ENCODE measurements around the gene PIAS1.

PIAS1 gene

DNA sequence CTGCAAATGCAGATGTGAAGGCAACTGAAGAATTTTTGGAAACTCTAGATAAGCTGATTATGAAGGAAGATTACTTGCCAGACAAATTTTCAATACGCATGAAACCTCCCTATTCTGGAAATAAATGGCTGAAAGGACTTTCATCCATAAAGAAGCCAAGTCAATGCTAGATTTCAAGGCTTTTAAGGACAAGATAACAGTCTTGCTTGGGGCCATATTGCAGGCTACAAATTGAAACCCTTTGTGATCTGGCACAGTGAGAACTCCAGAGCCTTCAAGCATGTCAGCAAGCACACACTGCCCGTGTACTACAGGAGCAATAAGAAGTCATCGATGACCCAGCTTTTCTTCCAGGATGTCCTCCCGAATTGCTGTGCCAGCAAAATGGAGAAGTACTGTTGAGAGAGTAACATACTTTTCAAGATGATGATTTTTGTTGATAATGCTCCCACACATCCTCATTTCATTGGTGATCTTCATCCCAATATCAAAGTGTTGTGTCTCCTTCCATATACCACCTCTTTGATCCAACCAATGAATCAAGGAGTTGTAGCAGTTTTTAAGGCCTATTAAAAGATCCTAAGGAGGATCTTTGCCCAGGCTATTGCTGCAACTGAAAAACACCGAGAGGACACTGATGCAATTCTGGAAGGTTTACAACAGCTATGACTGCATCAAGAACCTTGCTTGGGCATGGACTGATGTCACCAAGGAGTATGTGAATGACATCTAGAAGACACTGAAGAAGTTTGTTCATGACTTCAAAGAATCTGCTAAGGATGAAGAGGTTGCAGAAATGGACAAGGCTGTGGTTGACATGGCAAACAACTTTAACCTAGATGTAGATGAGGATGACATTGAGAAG lies 130.7 kb downstream of the PIAS1 start:
- TF ChIP-seq ZBTB7A (IDR thresholded peaks at IDR 0.05; ENCODE audit: low read depth): no peak
- TF ChIP-seq, protein P1, sequence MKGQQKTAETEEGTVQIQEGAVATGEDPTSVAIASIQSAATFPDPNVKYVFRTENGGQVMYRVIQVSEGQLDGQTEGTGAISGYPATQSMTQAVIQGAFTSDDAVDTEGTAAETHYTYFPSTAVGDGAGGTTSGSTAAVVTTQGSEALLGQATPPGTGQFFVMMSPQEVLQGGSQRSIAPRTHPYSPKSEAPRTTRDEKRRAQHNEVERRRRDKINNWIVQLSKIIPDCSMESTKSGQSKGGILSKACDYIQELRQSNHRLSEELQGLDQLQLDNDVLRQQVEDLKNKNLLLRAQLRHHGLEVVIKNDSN (IDR thresholded peaks at IDR 0.05): no peak
- no peak for TF ChIP-seq TAF1 (IDR thresholded peaks at IDR 0.05; ENCODE audit: low read depth)
- no peak for TF ChIP-seq CEBPB (IDR thresholded peaks at IDR 0.05)
- TF ChIP-seq CREB1 (IDR thresholded peaks at IDR 0.05; ENCODE audit: low read depth): no peak
- TF ChIP-seq EGR1 (IDR thresholded peaks at IDR 0.05): no peak
- TF ChIP-seq, protein P2, sequence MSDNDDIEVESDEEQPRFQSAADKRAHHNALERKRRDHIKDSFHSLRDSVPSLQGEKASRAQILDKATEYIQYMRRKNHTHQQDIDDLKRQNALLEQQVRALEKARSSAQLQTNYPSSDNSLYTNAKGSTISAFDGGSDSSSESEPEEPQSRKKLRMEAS (IDR thresholded peaks at IDR 0.05): no peak
- TF ChIP-seq EP300 (IDR thresholded peaks at IDR 0.05; ENCODE audit: borderline replicate concordance): no peak
- no peak for TF ChIP-seq RAD21 (IDR thresholded peaks at IDR 0.05; ENCODE audit: low read depth)
- TF ChIP-seq TEAD4 (IDR thresholded peaks at IDR 0.05): no peak
- TF ChIP-seq TCF12 (IDR thresholded peaks at IDR 0.05; ENCODE audit: low read depth): no peak
- no peak for TF ChIP-seq FOXM1 (IDR thresholded peaks at IDR 0.05; ENCODE audit: borderline replicate concordance, low read depth)
- TF ChIP-seq, protein P3, sequence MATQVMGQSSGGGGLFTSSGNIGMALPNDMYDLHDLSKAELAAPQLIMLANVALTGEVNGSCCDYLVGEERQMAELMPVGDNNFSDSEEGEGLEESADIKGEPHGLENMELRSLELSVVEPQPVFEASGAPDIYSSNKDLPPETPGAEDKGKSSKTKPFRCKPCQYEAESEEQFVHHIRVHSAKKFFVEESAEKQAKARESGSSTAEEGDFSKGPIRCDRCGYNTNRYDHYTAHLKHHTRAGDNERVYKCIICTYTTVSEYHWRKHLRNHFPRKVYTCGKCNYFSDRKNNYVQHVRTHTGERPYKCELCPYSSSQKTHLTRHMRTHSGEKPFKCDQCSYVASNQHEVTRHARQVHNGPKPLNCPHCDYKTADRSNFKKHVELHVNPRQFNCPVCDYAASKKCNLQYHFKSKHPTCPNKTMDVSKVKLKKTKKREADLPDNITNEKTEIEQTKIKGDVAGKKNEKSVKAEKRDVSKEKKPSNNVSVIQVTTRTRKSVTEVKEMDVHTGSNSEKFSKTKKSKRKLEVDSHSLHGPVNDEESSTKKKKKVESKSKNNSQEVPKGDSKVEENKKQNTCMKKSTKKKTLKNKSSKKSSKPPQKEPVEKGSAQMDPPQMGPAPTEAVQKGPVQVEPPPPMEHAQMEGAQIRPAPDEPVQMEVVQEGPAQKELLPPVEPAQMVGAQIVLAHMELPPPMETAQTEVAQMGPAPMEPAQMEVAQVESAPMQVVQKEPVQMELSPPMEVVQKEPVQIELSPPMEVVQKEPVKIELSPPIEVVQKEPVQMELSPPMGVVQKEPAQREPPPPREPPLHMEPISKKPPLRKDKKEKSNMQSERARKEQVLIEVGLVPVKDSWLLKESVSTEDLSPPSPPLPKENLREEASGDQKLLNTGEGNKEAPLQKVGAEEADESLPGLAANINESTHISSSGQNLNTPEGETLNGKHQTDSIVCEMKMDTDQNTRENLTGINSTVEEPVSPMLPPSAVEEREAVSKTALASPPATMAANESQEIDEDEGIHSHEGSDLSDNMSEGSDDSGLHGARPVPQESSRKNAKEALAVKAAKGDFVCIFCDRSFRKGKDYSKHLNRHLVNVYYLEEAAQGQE (IDR thresholded peaks at IDR 0.05; ENCODE audit: low read depth): no peak
- TF ChIP-seq YY1 (IDR thresholded peaks at IDR 0.05; ENCODE audit: low read depth): no peak
- TF ChIP-seq NFIC (IDR thresholded peaks at IDR 0.05): no peak

DNA sequence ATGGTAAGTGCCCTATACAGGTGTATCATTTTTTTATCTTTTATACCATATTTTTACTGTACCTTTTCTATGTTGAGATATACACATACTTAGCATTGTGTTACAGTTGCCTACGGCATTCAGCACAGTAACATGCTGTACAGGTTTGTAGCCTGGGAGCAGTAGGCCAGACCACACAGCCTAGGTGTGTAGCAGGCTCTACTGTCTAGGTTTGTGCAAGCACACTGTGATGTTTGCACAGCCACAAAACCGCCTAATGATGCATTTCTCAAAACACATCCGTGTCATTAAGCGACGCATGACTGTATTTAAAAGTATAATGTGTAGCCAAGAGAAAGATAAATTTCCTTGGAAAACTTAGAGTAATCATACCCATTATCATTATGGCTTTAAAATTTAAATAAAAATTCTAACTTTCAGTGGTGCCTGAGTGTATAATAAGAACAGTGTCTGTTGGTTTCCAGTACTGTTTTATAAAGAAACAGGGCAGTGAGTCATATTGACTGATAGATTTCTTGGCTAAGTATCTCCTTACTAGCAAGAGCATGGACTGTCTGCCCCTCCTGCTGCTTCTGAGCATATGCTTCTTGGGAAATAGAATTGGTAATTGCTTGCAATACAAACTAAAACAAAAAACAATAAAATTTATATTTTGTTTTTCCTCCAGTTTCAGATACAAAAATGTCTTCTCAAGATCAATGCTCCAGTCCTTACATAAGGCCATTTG lies 132.7 kb downstream of the PIAS1 start:
- TF ChIP-seq, protein P3 (IDR thresholded peaks at IDR 0.05; ENCODE audit: low read depth): no peak
- TF ChIP-seq, protein P2 (IDR thresholded peaks at IDR 0.05): no peak
- TF ChIP-seq TAF1 (IDR thresholded peaks at IDR 0.05; ENCODE audit: low read depth): no peak
- TF ChIP-seq TEAD4 (IDR thresholded peaks at IDR 0.05): no peak
- no peak for TF ChIP-seq YY1 (IDR thresholded peaks at IDR 0.05; ENCODE audit: low read depth)
- no peak for TF ChIP-seq EP300 (IDR thresholded peaks at IDR 0.05; ENCODE audit: borderline replicate concordance)
- no peak for TF ChIP-seq FOXM1 (IDR thresholded peaks at IDR 0.05; ENCODE audit: borderline replicate concordance, low read depth)
- no peak for TF ChIP-seq RAD21 (IDR thresholded peaks at IDR 0.05; ENCODE audit: low read depth)
- no peak for TF ChIP-seq ZBTB7A (IDR thresholded peaks at IDR 0.05; ENCODE audit: low read depth)
- no peak for TF ChIP-seq NFIC (IDR thresholded peaks at IDR 0.05)
- no peak for TF ChIP-seq CREB1 (IDR thresholded peaks at IDR 0.05; ENCODE audit: low read depth)
- TF ChIP-seq TCF12 (IDR thresholded peaks at IDR 0.05; ENCODE audit: low read depth): no peak
- no peak for TF ChIP-seq CEBPB (IDR thresholded peaks at IDR 0.05)
- no peak for TF ChIP-seq EGR1 (IDR thresholded peaks at IDR 0.05)
- TF ChIP-seq, protein P1 (IDR thresholded peaks at IDR 0.05): no peak

DNA sequence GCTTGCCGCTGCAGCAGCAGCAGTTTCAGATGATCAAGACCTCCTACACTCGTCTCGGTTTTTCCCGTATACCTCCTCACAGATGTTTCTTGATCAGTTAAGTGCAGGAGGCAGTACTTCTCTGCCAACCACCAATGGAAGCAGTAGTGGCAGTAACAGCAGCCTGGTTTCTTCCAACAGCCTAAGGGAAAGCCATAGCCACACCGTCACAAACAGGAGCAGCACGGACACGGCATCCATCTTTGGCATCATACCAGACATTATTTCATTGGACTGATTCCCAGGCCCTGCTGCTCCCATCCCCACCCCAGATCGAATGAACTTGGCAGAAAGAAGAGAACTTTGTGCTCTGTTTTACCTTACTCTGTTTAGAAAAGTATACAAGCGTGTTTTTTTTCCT lies 133.4 kb downstream of the PIAS1 start:
- TF ChIP-seq EGR1 (IDR thresholded peaks at IDR 0.05) (no peak), EP300 (IDR thresholded peaks at IDR 0.05; ENCODE audit: borderline replicate concordance) (no peak), FOXM1 (IDR thresholded peaks at IDR 0.05; ENCODE audit: borderline replicate concordance, low read depth) (no peak), TAF1 (IDR thresholded peaks at IDR 0.05; ENCODE audit: low read depth) (no peak), RAD21 (IDR thresholded peaks at IDR 0.05; ENCODE audit: low read depth) (no peak), YY1 (IDR thresholded peaks at IDR 0.05; ENCODE audit: low read depth) (peak; percentile 64), ZBTB7A (IDR thresholded peaks at IDR 0.05; ENCODE audit: low read depth) (no peak), CREB1 (IDR thresholded peaks at IDR 0.05; ENCODE audit: low read depth) (no peak), NFIC (IDR thresholded peaks at IDR 0.05) (peak; percentile 80), CEBPB (IDR thresholded peaks at IDR 0.05) (no peak)
- TF ChIP-seq, protein P1 (IDR thresholded peaks at IDR 0.05): no peak
- TF ChIP-seq, protein P2 (IDR thresholded peaks at IDR 0.05): no peak

DNA sequence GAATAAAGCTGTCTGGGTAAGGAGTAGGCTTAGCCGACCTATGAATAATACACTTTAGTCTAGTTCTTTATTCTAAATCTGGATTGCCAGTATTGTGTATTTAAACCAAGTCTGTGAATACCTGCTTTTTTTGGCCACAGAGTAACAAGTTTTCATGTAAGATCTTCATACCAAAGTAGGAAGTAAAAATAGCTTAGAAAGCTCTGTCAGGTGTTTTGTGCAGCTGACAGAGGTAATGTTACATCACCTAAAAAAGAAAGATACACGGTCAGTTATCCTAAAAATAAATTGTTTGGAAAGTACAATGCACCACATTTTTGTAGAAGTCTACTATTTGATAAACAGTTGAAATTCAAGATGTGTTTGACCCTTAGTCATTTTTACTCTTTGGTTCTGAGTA lies 134.5 kb downstream of the PIAS1 start:
- TF ChIP-seq, protein P1 (IDR thresholded peaks at IDR 0.05): no peak
- no peak for TF ChIP-seq NFIC (IDR thresholded peaks at IDR 0.05)
- TF ChIP-seq TEAD4 (IDR thresholded peaks at IDR 0.05): no peak
- TF ChIP-seq, protein P3 (IDR thresholded peaks at IDR 0.05; ENCODE audit: low read depth): no peak
- TF ChIP-seq EGR1 (IDR thresholded peaks at IDR 0.05): no peak
- TF ChIP-seq FOXM1 (IDR thresholded peaks at IDR 0.05; ENCODE audit: borderline replicate concordance, low read depth): no peak
- TF ChIP-seq CEBPB (IDR thresholded peaks at IDR 0.05): no peak
- TF ChIP-seq ZBTB7A (IDR thresholded peaks at IDR 0.05; ENCODE audit: low read depth): no peak
- TF ChIP-seq RAD21 (IDR thresholded peaks at IDR 0.05; ENCODE audit: low read depth): no peak
- no peak for TF ChIP-seq YY1 (IDR thresholded peaks at IDR 0.05; ENCODE audit: low read depth)
- TF ChIP-seq, protein P2 (IDR thresholded peaks at IDR 0.05): no peak
- no peak for TF ChIP-seq TAF1 (IDR thresholded peaks at IDR 0.05; ENCODE audit: low read depth)
- no peak for TF ChIP-seq CREB1 (IDR thresholded peaks at IDR 0.05; ENCODE audit: low read depth)
